Heart left ventricle (tissue), 16 donors: Measurements from ENCODE around the gene DNAAF8. TPM values are rescaled to one million over a fixed set of nuclear protein-coding genes. Genes with fewer than 3 reads are reported as not detected.

Experiments used
- ATAC-seq, 4 donors: fragments of 200-7000 bp; cut with Tn5 transposase; one replicate each; pipeline ENCODE4 v1.9.1; 2020 to 2022; ENCODE audit warnings: moderate library complexity in 4 of 4, mild to moderate bottlenecking in 3 of 4, moderate number of reproducible peaks in 1 of 4
- DNase-seq, 5 donors: peaks; one replicate each; pipeline ENCODE4 v3.0.0-alpha.2; 2020
- H3K27ac ChIP-seq, 12 donors: fragments of 200-600 bp; sonication (generic) in 4 of 12; one replicate each; pipeline versions ENCODE4 v1.5.0 to v1.8.0; 2016 to 2022; ENCODE audit warnings: mild to moderate bottlenecking in 2 of 12
- H3K27me3 ChIP-seq, 9 donors: fragments of 200-600 bp; sonication (generic) in 2 of 9; one replicate each; pipeline versions ENCODE4 v1.5.1 to v1.8.0; 2016 to 2022; ENCODE audit warnings: mild to moderate bottlenecking in 3 of 9
- H3K36me3 ChIP-seq, 9 donors: fragments of 200-600 bp; sonication (generic) in 2 of 9; one replicate each; pipeline versions ENCODE4 v1.5.0 to v1.8.0; 2018 to 2022; ENCODE audit warnings: mild to moderate bottlenecking in 2 of 9
- H3K4me1 ChIP-seq, 12 donors: fragments of 200-600 bp; sonication (generic) in 4 of 12; one replicate each; pipeline versions ENCODE4 v1.5.0 to v1.8.0; 2016 to 2022; ENCODE audit warnings: mild to moderate bottlenecking in 3 of 12
- H3K4me3 ChIP-seq, 12 donors: fragments of 200-600 bp; sonication (generic) in 4 of 12; one replicate each; pipeline versions ENCODE4 v1.5.0 to v1.8.0; 2017 to 2022; ENCODE audit warnings: mild to moderate bottlenecking in 9 of 12, moderate library complexity in 4 of 12
- H3K9me3 ChIP-seq, 12 donors: fragments of 200-600 bp; sonication (generic) in 4 of 12; one replicate each; pipeline versions ENCODE4 v1.5.0 to v1.8.0; 2016 to 2022; ENCODE audit warnings: mild to moderate bottlenecking in 1 of 12
- POLR2A ChIP-seq, 2 donors: fragments of 450-650 bp; IDR thresholded peaks; one replicate each; pipeline ENCODE4 v1.6.1; 2017; ENCODE audit warnings: antibody characterized with exemption in 2 of 2, mild to moderate bottlenecking in 2 of 2, moderate library complexity in 2 of 2
- WGBS, 4 donors: extraction: QIAGEN DNeasy Blood & Tissue Kit in 2 of 4; methylation state at CpG; one replicate each; pipeline versions ENCODE4 v1.1.5 to v1.1.7; 2013 to 2018; 5-methylcytosine and 5-hydroxymethylcytosine counted together
- intact Hi-C, 10 donors: fragments of 100-400 bp; cut with DNase I; formaldehyde crosslinking; loops; one replicate each; pipeline versions ENCODE4 v1.11.1 to v1.14.2; 2022
- polyA plus RNA-seq, 2 donors: library from polyadenylated mRNA; stranded (reverse); fragments of 200-250 nt; gene quantifications; one replicate each; pipeline ENCODE4 v1.2.3, GENCODE V29; 2013
- total RNA-seq, 9 donors: library from RNA; depleted of rRNA in 2 of 9; stranded (reverse); fragments of >200 nt in 2 of 9; fragmentation: NEBNext Ultra II Directional in 3 of 9; extraction: Animal tissue kit (Norgen Biotek cat#: 25700) in 3 of 9; gene quantifications; one replicate each; pipeline versions ENCODE4 v1.1.0 to v1.2.4, GENCODE V29; 2016 to 2023
- TF ChIP-seq, protein P1 (sequence below), 12 donors: fragments of 200-600 bp; sonication (generic) in 4 of 12; IDR thresholded peaks; one replicate each; pipeline versions ENCODE4 v1.5.0 to v1.8.0; 2018 to 2022; ENCODE audit warnings: antibody characterized with exemption in 12 of 12, mild to moderate bottlenecking in 5 of 12
- donor health status: ischemic (EF 13 %, LVEDD 7.1; RV severe dilation, severe dysfunction).
- donor health status: healthy with polysubstance abuse.
- donor health status: DM: no; HTN: yes; CAD: no.
- donor health status: DM: no; HTN: no; CAD: no.
- donor health status: ischemic (EF 25% LVEDD 6.9; RV normal size, moderate dysfunction).
- donor health status: ischemic (EF 25% LVEDD 5.7; RV mildly dilated, moderate dysfunction).
- donor health status: healthy.
- donor health status: DM: yes; HTN: yes; CAD: no.
- donor health status: ischemic (EF 35%, LVEDD 5.7; RV mildly dilated, moderate dysfunction).
- donor health status: nonischemic (EF 11% LVEDD 7.7; RV severe dilation, severe dysfunction).
- donor health status: DM: yes; HTN: yes; CAD: no.
- donor health status: PGD.
- donor health status: ischemic (EF 29% LVEDD 5.4; RV normal size, mild dysfunction).
- donor health status: nonischemic (EF 23%, LVEDD 6.1; RV moderate dilation, normal function).

The DNAAF8 gene
- total and polyA plus RNA-seq, 11 donors: 0.34 to 3.4 (median 0.91) TPM

DNA sequence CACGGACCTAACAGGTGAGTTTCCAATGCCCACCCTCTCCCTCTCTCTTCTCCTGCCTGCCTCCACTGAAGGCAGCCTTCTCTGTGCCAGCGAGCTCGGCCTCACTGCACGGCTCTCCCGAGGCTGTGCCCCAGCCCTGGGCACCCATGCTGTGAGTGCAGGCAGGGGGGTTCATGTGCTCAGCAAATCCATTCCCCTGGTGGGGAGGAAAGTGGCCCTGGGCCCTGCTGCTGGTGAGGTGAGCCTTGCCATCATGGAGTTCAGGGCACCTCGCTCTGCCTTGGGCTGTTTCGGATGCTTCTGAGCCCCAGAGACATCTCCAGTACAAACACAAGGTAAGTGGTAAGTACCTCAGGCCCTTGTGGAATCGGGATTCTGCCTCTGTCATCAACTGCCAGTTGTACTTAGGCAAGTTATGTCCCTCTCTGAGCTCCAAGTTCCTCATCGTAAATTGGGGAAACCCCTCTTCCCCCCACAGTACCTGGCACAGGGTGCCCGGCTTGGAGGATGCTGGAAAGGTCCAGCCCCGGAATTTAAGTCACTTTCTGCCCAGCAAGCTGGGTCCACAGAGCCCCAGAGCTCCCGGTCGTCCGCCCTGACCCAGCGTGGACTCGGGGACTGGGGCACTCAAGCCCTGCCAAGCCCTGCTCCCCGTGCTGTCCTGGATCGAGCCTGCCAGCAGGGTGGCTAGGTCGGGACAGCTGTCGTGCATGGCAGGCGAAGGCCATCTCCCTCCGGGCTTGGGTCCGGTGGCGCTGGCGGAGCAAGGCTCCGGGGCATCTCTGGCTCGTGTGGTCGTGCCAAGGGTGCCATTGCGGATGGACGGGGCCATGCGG lies 41.7 kb upstream of the DNAAF8 start:
- peak overlapping the region in 11 of 12 donors; percentile 52 to 96 (median 84) for H3K27ac ChIP-seq
- no peaks in the 10 kb centered on the region for H3K9me3 ChIP-seq
- intact Hi-C loops: loop anchor here in 2 of 10 donors (2.0 to 10.0 kb wide), 3 partner anchors 42 to 262 kb away; partner anchors contain the start of genes ANKS3 (in 1 of the 2), DNAAF8 (in 1 of the 2), MGRN1 (in 1 of the 2) and SEC14L5 (in 1 of the 2)
- ATAC-seq (peak in 3 of 4 donors; percentile 1 to 12 (median 5)), DNase-seq (peak in 2 of 5 donors; percentile 25 to 46)
- TF ChIP-seq, protein P1, sequence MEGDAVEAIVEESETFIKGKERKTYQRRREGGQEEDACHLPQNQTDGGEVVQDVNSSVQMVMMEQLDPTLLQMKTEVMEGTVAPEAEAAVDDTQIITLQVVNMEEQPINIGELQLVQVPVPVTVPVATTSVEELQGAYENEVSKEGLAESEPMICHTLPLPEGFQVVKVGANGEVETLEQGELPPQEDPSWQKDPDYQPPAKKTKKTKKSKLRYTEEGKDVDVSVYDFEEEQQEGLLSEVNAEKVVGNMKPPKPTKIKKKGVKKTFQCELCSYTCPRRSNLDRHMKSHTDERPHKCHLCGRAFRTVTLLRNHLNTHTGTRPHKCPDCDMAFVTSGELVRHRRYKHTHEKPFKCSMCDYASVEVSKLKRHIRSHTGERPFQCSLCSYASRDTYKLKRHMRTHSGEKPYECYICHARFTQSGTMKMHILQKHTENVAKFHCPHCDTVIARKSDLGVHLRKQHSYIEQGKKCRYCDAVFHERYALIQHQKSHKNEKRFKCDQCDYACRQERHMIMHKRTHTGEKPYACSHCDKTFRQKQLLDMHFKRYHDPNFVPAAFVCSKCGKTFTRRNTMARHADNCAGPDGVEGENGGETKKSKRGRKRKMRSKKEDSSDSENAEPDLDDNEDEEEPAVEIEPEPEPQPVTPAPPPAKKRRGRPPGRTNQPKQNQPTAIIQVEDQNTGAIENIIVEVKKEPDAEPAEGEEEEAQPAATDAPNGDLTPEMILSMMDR (IDR thresholded peaks at IDR 0.05): no peak
- no peak for TF ChIP-seq POLR2A (IDR thresholded peaks at IDR 0.05)
- no peaks in the 10 kb centered on the region for H3K27me3 ChIP-seq
- H3K4me1 ChIP-seq: peaks cover 5 to 53% (median 26%) of the 10 kb centered on the region in 12 donors
- H3K36me3 ChIP-seq: peaks cover 0 to 55% (median 32%) of the 10 kb centered on the region in 9 donors
- 21 to 25% (median 22%) methylated on average over 26 to 31 of the region's 31 CpGs for WGBS, 4 donors
- H3K4me3 ChIP-seq: peak overlapping the region; percentile 72 to 100 (median 96)

DNA sequence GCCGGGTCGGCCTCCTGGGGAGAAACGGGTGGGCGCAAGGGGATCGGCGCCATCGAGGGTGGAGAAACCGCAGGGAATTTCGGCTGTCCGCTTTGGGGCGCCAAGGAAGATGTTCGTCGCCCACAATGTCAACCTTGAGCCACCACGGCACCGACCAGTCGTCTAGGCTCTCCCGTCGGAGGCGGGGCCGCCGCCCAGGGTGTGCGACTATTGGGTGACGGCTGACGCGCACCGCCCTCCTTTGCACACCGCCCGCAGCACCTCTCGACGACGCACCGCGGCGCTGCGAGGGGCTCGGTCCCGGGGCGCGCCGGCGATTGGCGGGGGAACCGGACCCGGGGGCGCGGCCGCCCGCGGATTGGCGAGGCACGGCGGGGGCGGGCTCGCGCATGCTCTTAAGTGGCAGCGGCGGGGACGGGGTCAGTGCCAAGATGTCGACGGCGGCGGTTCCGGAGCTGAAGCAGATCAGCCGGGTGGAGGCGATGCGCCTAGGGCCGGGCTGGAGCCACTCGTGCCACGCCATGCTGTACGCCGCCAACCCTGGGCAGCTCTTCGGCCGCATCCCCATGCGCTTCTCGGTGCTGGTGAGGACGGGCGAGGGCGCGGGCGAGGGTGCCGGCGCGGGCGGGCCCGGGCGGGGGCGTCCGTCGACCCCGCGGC lies 40.9 kb upstream of the DNAAF8 start, which contains the start of gene NUDT16L1:
TSS of gene NUDT16L1 (plus strand) at position 267 of the 660 bp plus-strand sequence. CDS start at position 432, 165 bp downstream.
- DNase-seq: peak; percentile 97 to 99 (median 98)
- intact Hi-C loops: loop anchor here in 2 of 10 donors (2.0 to 10.0 kb wide), 3 partner anchors 41 to 261 kb away; partner anchors contain the start of genes ANKS3 (in 1 of the 2), DNAAF8 (in 1 of the 2), MGRN1 (in 1 of the 2) and SEC14L5 (in 1 of the 2)
- Histone ChIP-seq H3K4me3 (peak within 1 kb of the TSS; percentile 72 to 100 (median 96)), H3K9me3 (no peaks in the 10 kb centered on the region), H3K27ac (peak within 1 kb of the TSS; percentile 61 to 96 (median 88)), H3K4me1 (peaks cover 5 to 46% (median 26%) of the 10 kb centered on the region in 12 donors), H3K27me3 (no peaks in the 10 kb centered on the region), H3K36me3 (peaks cover 0 to 55% (median 39%) of the 10 kb centered on the region in 9 donors)
- WGBS, 4 donors: 0 to 1% (median 0%) methylated on average over 25 to 91 of the region's 91 CpGs
- TF ChIP-seq, protein P1 (IDR thresholded peaks at IDR 0.05): peak in 10 of 12 donors; percentile 13 to 62 (median 40)
- TF ChIP-seq POLR2A (IDR thresholded peaks at IDR 0.05): peak; percentile 13 to 80
- peak; percentile 86 to 95 (median 90) for ATAC-seq

DNA sequence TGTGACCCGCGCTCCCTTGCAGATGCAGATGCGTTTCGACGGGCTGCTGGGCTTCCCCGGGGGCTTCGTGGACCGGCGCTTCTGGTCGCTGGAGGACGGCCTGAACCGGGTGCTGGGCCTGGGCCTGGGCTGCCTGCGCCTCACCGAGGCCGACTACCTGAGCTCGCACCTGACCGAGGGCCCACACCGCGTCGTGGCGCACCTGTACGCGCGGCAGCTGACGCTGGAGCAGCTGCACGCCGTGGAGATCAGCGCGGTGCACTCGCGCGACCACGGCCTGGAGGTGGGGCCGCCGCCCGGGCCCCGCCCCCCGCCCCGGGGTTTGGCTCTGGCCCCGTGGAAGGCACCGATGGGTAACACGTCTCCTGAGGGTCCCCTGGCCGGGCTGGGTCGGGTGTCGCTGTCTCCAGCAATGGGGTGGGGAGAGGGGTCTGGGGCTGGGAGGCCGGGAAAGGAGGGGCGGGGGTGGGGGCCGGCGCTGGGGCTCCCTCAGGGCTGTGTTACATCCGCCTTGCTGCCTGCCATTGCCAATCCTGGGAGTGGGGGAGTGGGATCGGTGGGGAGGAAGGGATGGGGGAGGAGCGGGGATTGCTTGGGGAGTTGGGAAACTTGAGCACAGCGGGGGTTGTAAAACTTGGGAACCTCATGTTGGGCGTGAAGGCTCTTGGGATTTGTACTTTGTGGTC lies 40.2 kb upstream of the DNAAF8 start:
- intact Hi-C loops: loop anchor here in 2 of 10 donors (2.0 to 10.0 kb wide), 3 partner anchors 41 to 261 kb away; partner anchors contain the start of genes ANKS3 (in 1 of the 2), DNAAF8 (in 1 of the 2), MGRN1 (in 1 of the 2) and SEC14L5 (in 1 of the 2)
- Histone ChIP-seq H3K9me3 (no peaks in the 10 kb centered on the region), H3K36me3 (peaks cover 0 to 55% (median 39%) of the 10 kb centered on the region in 9 donors), H3K4me1 (peaks cover 5 to 45% (median 26%) of the 10 kb centered on the region in 12 donors), H3K27me3 (no peaks in the 10 kb centered on the region), H3K4me3 (peak overlapping the region; percentile 72 to 100 (median 96)), H3K27ac (peak overlapping the region; percentile 61 to 96 (median 88))
- peak in 2 of 4 donors; percentile 25 to 35 for ATAC-seq
- TF ChIP-seq, protein P1 (IDR thresholded peaks at IDR 0.05): no peak
- TF ChIP-seq POLR2A (IDR thresholded peaks at IDR 0.05): no peak
- 1 to 5% (median 1%) methylated on average over 11 to 54 of the region's 54 CpGs for WGBS, 4 donors
- peak in 4 of 5 donors; percentile 40 to 71 (median 58) for DNase-seq
